ENCODE results near the gene PRDM15.

PRDM15 gene

GRCh38 chr21:41774467-41775148 is 104.5 kb downstream of the PRDM15 start:
- no peak for DNase-seq

- no peak for DNase-seq
Observed at GRCh38 chr21:41772351-41773080, 106.6 kb downstream of the PRDM15 start.

GRCh38 chr21:41771625-41771945 is 107.6 kb downstream of the PRDM15 start:
- DNase-seq = no peak

DNA sequence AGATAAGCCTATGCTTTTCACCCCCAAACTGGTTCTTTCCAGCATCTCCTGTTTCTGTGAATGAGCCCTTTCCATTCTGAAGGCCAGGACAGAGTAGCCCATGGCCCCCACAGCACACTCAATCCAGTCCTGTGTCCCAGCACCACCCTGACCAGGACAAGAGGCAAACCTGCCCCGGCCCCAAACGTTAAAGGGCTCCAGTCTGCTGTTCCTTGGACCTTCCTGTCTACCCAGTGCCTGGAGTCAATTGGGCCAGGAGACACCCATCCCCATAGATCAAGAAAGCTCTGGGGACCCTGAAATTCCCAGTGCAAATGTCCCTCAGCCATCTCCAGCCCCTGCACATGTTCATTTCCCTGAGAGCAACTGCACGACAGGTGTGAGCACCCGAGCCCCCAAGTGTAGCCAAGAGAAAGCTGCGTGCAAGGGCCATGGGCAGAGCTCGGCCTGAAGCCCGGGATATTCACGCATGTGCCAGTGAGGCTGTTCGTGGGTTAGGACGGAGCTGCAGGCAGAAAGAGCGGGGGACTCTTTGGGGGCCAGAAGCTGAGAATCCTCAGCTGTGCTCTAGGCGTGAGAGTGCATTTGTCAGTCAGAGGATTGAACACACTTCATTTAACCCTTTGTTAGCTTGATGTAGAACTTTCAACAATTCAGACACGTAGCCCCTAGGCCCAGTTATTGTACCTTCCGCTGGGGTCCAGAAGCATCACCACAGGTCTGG is 108.1 kb downstream of the PRDM15 start:
- no peak for DNase-seq

DNA sequence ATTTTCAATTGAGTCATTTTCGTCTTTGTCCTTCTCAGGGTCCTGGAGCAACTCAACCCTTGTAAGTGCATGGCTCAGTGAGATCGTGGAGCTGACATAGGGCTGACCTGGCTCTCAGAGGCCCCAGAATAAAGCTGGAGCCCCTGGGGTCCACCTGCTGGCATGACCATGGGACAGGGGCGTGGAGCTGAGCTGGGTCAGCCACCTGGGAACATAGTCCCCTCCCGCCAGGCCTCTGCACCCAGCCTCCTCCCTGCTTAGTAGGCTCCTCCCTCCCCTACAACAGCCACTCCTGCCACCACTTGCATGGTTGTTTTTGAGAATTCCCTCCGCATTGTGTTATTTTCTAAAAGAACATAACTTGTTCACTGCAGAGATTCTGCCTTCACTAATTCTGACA is 109.2 kb downstream of the PRDM15 start:
- DNase-seq = no peak

DNA sequence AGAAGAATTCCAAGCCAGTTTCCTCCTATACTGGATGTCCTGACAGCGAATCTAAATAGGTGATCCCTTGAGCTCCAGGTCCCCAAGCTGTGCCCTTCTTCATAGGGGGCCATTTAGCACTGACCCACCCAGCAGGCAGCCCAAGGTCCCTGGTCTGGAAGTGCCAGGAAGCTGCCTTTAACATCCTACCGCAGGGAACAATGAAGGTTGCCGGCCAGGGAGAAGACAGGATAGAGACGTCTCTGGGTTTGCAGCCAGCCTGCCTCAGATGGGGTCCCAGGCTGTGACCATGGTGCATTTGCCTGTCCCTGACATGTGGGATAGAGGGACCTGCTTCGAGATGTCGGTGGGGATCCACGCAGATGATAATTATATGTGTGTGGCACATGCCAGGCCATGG is 109.6 kb downstream of the PRDM15 start:
- DNase-seq = no peak

DNA sequence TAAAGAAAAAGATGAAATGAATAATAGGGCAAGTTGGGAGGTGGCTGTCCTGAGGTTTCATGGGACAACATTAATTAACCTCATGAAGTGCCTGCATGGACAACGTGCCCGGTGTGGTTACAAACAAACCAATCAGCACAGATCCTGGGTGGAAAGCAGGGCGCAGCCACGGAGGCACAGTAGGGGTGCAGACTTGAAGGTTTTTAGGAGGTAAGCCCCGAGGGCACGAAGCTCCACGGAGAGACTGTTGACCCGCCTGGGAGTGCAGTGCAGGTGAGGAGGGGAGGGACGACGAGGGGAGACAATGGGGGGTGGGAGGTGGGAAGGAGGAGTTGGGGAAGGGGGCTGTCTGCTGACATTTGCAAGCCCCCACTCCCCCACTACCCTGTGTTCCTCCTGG is 110.0 kb downstream of the PRDM15 start:
- no peak for DNase-seq

DNA sequence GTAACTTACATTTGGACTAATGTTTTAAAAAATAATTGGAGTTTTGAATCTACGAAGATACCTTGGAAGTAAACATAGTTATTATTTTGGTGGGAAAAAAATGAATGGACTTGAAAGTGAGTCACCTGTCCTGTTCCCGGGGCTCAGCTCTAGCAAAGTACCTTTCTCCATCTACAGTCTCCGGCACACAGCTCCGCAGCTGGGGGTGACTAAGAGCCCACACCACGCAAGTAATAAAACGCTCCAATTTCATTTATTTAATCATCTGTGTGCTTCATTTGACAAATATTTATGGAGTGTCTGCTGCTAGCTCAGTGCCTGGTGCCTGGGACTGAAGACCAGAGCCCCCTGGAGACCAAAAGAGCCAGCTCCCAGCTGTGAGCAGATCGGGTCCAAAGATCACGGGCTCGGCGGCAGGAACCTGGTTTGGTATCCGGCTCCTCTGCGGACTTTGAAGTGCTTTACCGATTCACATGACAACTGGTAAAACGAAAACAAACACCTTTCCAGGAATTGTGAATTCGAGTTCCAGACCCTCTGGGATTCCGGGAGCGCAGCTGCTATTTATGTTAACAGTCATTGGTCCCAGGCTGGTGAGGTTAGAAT is 110.6 kb downstream of the PRDM15 start:
- peak; percentile 61 for DNase-seq

DNA sequence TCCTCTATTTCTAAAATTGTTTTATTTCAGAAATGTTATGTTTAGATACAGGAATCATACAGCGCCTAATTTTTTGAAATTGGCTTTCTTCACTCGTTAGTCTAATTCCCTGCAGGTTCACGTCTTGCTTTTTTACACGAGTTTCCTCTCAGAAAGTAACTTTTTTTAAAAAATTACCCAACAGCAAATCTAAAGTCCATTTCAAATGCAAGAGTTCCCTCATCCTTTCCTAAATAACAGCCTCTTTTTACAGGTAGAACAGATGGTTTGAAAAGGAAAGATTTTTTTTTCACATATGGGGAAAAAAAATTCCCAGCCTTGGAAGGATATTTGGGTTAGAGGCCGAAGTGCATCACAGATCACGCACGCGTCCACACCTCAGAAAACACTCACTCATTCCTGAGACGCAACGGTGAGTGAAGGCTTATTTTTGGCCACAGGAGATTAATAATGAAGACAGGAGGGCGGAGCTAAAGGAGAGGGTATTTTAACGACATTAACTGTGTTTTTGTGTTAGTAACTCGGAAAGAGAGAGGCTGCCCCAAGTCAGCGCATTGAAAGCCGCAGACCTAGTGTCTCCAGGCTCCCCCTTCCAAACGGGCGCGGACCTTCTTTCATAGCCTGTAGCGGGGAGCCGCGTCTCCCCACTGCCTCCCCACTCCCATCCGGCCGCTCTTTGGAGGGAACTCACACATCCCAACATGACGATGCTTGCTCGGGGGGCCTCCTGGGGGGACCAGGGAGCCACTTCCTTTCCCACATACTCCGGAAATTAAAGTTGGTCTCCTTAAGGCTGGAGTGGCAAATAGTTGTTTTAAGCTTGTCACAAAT is 111.3 kb downstream of the PRDM15 start:
- no peak for DNase-seq

- peak; percentile 87 for DNase-seq
Observed at GRCh38 chr21:41766883-41767605, 112.1 kb downstream of the PRDM15 start, which contains the start of gene RIPK4. Gene RIPK4, minus strand, starts transcription at chr21:41767052. Its CDS starts 11 bp downstream, at chr21:41767041.

DNA sequence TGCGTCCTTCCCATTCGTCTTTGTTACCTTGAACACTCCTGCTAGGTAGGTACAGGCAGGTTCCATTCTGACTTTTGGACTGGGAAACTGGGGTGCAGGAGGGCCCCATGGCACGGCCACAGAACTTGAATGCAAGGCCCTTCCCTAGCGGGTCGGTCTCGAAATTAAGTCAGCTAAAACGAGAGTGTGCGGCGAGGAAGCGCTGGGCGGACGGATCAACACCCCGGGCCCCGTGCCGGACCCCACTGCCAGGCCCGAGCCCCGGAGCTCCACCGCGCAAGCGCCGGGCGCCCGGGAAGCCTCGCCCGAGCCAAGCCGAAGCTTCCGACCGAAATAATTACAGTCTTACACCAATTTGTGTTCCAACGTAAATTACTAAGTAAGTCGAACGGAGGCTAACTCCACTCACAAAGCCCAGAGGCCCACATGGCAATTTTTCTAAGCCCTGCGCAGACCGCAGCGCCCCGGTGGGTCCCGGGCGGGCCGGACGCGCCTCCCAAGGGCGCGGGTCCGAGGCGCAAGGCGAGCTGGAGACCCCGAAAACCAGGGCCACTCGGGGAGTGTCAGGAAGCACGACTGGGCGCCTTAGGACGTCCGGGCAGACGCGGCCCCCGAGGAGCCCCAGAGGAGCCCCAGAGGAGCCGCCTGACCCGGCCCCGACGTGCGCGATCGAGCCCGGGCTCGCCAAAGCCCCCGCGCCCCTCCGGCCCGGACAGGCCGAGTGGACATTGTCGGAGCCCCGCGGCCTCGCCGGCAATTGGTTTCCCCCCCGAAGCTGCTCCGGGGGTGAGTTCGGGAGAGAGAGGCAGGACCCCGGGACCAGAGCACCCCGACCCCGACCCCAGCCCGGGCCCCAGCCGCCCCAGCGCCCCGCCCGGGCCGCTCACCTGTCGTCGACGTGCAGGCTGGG is 112.9 kb downstream of the PRDM15 start:
- DNase-seq = no peak

GRCh38 chr21:41765420-41765821 is 113.7 kb downstream of the PRDM15 start:
- DNase-seq = no peak

GRCh38 chr21:41764558-41765419 is 114.4 kb downstream of the PRDM15 start:
- DNase-seq = no peak

DNA sequence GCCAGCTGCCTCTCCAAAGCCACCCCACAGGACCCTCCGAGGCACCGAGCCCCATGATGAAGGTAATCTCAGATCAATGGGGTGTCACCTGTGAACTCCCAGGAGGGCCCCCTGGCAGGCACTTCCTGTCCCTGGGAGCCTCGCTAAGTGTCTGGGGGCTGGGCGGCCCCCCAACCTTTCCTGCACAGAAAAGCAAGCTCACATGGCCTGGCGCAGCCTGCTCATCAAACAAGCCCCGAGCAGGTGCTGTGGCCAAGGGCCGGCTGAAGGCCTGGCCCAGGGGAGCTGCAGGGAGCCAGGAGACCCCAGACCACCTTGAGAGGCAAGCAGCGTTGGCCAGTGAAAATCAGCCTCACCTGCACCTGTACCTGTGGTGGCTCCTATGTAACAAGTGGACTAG is 115.1 kb downstream of the PRDM15 start:
- DNase-seq = no peak

DNA sequence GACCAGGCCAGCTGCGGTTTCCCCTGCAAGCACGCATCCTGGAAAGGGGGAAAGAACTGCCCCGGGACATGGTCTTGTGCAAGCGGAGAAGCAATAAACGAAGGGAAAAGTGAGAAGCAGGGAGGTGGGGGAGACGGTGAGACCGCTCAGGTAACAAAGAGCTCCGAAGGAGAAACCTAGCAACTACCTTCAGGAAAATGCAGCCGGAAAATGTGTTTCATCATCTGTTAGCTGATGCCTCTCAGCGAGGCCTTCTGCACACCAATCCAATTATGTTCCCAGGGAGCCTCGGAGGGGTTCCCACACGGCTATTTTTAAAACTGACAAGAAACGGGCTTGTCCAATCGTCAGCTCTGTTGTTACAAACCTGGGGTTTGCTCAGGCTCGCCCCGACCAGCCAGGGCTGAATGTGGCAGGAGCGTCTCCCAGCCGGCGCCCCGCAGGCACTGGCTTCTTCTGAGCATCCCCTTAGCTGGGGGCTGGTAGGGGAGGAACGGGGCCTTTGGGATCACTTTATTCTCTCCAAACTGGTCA is 115.7 kb downstream of the PRDM15 start:
- DNase-seq = no peak

DNA sequence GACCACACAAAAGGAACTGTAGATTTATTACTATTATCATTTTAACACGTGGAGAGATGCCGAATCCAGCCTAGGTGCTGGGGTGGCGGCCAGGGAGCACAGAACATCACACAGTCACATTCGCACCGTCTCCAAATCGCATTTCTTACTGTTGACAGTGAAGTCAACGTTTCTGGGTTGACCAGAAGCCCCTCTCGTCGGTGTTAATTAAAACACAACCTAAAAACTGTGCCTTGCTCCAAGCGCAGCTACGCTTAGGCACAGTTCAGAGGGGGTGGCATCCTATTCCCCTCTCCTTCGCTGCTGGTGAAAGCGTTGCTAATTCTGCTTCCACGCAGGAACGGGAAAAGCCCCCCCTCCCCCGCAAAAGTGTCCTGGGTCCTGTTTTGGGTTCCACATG is 116.4 kb downstream of the PRDM15 start:
- DNase-seq = no peak

GRCh38 chr21:41761934-41762635 is 117.1 kb downstream of the PRDM15 start:
- no peak for DNase-seq

DNA sequence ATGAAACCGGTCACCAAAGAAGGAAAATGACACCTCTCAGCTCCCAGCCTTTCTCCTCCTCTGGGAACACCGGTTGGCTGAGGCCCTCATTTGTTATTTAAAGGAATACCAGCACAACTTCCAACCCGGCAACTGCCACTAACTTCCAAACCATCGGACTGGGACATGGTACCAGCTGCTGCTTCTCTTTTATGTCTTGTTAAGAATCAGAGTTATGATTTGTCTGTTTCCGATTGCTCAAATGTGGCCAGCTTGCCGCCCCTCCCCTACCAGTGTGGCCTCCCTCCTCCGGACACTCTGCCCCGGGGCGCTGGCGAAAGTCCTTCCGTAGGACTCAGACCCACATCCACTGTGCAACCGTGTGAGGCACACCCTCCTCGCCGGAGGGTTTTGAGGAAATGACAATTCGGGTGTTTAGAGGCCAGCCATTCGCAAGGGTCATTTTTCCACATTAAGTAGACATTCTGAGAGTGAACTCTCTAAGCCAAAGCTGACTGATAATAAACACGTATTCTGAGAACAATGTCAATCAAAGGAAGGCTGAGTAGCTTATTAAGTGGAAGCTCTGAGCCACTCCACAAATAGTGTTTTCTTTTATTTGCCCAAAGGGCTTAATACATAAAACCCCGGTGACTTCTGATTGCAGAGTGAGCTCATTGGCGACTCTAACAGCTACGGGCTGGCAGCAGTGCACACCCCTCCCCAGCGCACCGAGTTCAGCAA is 117.8 kb downstream of the PRDM15 start:
- no peak for DNase-seq

Data from activated CD8-positive, alpha-beta memory T cell treated with anti-CD3 and anti-CD28 coated beads, Interleukin-2, amount 50 U/mL, for 48 hours (primary cell).